Dedifferentiated amniotic fluid mesenchymal stem cell (primary cell): ENCODE measurements around the gene EEF1AKMT3.
"Not testable (repeated sequence)": the region's sequence is repeated elsewhere in the genome, so short reads cannot be mapped to it uniquely, and the experiment has no call there.

Experiments
- DNase-seq: peaks from one replicate; pipeline ENCODE4 v3.0.0-alpha.2; 2016; ENCODE audit errors: extremely low spot score

EEF1AKMT3 gene

DNA sequence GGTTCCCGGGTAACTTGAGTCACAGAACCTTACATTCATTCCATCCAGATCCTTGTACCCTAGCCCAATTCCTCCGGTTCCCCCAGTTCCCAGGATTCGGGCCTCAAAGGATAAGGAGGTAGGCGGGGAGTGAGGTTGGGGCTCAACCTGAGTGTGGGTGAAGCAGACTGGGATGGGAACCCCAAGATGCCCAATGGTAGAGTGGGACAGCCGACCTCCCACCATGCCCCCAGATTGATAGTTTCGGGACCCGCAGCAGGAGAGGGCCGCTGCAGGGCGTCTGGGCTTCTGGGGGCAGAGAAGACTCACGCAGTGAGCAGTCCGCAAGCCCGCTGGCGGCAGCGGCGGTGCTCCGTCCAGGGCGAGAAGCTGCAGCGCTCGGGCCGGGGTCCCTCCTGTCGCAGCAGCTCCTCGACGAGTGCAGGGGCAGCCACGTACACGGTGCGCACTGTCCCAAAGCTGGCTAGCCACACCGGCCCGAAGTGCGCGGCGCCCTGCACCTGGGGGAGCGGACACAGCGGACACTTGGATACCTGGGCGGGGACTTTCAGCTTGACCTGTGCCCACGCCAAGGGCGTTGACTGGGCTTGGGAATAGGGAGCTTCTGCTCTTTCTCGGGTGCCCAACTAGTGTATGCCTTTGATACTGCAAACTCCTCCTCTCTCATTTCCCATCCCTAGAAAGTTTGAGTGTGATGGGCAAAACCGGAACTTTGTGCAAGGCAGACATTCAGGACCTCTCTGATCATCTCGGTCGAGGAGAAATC, 6.5 kb upstream of the EEF1AKMT3 start:
- DNase-seq: no peak

DNA sequence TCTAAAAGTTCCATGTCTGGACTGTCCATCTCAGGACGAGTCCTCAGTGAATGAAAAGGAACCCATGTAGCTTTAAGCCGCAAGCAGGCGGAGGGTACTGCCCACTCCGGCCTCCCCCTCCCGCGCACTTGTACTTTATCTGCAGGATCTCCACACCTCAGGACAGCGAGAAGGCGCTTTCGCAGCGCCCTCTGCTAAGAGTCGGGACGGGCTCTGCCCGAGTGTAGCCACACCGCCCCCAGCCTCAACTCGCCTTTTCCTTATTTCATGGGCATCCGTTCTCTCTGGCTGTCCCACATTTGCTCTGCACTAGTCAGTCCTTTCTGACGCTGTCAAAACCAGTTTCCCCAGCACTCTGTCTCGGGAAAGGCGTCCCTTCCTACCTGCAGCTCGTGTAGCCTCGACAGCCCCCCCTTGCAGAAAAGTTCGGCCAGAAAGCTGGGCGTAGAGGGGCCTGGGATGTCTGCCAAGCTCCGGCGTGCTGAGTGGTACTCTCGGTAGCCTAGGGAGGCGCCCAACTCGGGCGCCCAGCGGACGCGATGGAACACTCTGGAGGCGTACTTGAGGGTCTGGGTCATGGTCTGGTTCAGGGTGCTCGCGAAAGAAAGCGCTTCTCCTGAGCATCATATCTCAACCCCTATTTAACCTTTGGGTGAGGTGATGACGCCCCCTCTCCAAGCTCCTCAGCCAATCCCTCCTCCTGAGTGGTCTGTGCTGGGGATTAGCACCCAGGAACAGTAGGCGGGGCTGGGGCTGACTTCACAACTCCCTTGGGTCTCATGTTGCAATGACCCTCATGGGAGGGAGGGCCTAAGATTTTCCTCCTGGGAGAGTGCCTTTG, 5.7 kb upstream of the EEF1AKMT3 start, which contains the start of gene CYP27B1:
Gene CYP27B1 (minus strand): TSS at position 615 of the 841 bp plus-strand sequence. CDS start 37 bp downstream, at position 578.
- no peak for DNase-seq

DNA sequence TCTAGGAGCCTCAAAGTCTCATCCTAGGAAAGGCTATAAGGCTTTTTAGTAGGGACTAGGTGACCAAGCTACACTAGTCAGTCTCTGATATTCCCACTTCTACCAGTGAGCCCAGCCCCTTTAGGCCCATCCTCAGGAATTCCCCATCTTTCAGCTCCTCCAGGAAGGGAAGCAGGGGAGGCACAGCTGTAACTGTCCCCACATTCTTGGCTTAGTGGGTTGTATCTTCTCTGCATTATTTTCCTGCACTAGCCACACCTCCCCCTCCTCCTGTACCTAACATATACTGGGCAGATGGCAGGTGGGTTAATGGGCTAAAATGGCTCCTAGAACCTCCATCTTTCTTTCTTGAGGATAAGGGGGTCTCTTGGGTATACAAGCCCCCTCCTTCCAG, 5.1 kb upstream of the EEF1AKMT3 start:
- no peak for DNase-seq

DNA sequence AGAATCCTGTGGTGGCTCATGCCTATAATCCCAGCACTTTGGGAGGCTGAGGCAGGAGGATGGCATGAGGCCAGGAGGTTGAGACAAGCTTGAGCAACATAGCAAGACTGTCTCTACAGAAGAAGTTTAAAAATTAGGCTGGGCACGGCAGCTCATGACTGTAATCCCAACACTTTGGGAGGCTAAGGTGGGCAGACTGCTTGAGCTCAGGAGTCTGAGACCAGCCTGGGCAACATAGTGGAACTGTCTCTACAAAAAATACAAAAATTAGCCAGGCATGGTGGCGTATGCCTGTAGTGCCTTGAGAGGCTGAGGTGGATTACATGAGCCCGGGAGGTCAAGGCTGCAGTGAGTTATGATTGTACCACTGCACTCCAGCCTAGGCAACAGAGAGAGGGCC, 4.5 kb upstream of the EEF1AKMT3 start:
- DNase-seq: no peak

DNA sequence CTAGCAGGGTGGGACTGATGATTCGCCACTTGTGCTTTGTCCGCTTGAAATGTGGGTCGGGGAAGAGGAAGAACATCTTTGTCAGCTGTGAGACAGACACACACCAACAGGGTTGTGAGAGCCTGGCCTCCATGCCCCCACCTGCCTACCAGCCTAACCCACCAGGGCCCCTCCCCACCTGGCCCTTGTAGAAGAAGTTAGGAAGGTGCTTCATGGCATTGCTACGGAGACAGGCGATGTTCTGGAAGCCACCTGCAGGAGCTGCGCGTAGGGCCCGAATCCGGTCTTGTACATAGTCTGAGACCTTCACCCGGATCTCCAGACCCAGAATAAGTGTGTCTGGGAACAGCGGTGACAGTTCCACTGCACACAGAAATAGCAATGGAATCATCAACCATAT, 2.8 kb upstream of the EEF1AKMT3 start:
- DNase-seq: no peak

DNA sequence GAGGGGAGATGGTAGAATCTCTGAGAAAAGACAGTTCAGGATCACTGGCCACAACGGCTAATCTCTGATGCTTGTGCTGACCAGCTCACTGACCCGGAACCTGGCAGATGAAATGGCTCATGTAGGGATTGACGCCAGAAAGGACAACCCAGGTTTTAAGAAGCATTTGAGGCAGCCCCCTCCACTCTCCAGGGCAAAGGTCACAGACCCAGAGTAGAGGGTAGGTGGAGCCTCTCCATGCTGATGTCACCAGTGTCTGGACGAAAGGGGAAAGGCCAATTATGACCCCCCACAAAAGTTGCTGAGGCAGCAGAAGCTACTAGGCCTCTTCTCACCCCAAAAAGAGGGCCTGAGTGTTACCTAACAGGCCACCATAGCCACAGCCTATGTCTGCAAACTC, 1.7 kb upstream of the EEF1AKMT3 start:
- DNase-seq: no peak

DNA sequence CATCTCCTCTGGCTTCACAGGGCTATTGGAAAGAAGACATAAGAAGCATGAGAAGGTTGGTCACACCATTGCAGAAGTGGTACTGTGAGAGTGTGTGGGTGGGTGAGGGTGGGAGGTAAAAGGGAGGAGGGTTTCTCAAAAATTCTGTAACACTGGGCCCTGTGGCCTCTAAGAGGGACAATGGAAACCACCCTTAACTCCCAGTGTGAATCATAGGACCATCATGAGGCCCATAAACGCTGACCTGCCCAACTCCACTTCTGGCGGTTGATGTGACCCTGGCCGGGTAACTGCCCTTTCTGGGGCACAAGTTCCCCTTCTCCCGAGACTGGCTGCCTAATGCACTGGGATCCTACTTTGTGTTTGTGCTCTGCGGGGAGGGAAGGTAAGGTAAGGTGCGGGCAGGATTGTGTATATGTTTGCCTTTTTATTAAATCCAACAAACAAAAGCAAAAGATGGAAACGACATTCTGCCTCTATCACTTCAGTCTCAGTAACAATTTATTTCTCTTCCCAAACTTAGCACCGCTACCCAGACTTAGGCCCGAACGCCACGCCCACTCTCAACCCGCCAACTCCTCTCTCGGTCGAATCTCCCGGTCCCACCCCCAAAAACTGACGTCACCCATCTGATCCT, 1.1 kb upstream of the EEF1AKMT3 start:
- peak; percentile 89 for DNase-seq

DNA sequence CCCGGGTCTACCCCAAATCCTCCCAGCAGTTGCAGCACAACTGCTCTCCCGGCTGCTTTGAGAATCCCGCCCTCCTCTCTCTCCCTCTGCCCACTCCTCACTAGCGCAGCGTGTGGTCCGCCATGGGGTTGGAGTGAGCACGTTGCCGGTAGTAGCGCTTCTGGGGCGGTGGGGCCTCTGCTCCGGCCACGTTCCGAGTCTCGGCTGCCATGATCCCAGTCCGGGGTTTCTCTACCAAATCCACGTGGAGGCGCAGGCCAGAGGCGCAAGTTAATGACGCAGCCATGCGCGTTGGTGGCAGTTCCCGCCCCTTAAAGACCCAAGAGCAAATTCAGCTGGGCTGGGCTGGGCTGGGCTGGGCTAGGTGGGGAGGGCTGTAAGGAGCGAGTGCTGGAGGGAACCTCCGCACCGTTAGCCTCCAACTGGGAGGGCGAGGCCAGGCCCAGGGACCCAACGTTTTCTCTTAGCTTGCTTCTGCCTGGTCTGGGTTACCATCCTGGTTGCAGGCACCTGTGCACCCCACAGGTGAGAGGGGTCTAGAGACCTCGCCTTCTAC, 463 bp upstream of the EEF1AKMT3 start, which contains the start of gene METTL1:
Gene METTL1 (minus strand): TSS at position 233 of the 556 bp plus-strand sequence. CDS start 22 bp downstream, at position 211.
- peak; percentile 96 for DNase-seq

DNA sequence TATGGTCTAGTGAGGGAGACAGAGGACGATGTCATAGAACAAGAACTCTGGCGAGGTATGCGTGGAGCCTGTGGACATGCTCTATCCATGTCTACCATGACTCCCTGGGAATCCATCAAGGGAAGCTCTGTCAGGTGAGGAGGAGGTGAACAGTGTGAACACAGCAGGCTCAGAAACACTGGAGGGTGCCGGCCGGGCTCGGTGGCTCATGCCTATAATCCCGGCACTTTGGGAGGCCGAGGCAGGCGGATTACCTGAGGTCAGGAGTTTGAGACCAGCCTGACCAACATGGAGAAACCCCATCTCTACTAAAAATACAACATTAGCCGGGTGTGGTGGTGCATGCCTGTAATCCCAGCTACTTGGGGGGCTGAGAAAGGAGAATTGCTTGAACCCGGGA, 2.2 kb downstream of the EEF1AKMT3 start:
- DNase-seq: not testable (repeated sequence)

DNA sequence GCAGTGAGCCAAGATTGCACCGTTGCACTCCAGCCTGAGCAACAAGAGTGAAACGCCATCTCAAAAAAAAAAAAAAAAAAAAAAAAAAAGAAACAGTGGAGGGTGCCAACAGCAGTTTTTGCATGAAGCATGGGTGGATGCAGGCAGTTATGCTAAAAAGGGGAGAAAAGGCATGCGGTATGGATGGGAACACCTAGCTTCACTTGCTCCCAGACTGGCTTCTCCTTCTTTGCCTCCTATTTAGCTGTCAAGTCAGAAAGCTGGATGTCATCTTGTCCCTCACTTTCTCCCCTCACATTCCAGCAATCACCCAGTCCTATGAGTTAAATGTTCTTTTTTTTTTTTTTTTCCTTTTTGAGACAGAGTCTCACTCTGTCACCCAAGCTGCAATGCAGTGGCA, 2.6 kb downstream of the EEF1AKMT3 start:
- no peak for DNase-seq

DNA sequence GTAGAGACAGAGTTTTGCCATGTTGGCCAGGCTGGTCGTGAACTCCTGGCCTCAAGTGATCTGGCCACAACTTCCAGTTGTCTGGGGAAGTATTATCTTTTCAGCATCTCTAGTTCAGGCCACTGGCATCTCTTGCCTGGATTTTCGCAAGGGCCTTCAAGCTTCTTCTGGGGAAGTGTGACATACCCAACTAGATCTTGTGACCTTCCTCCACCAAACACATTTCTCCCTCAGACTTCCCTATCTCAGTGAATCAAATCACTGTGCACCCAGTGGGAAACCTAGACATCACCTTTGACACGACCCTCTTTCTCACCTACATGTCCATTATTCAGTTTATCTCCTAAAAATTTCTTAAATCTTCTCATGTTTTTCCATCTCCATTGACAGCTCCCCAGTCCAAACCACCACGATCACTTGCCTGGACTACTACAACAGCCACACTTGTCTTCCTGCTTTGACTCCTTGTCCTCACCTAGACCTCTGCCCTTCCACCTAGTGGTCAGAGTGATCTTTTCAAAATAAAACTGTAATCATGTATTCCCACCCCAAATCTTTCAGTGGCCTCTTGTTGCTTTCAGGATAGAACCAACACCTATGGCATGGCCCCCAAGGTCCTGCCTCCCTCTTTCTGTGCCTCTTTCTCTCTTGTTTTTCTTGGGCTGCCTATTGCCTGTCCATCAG, 3.3 kb downstream of the EEF1AKMT3 start:
- no peak for DNase-seq

DNA sequence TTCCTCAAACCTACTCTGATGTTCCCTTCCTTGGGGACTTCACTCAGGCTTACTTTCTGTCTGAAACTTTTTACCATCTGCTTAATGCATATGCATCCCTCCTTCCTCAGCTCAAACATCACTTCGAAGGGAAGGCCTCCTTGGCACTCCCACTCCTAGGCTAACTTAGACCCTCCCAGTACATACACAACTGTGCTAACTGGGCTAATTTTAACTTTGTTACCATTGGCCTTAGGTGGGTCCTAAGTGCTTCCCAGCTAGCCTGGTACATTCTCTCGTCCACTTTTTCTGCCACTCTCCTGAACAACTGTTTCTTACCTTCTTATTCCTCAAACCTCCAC, 3.8 kb downstream of the EEF1AKMT3 start:
- no peak for DNase-seq

DNA sequence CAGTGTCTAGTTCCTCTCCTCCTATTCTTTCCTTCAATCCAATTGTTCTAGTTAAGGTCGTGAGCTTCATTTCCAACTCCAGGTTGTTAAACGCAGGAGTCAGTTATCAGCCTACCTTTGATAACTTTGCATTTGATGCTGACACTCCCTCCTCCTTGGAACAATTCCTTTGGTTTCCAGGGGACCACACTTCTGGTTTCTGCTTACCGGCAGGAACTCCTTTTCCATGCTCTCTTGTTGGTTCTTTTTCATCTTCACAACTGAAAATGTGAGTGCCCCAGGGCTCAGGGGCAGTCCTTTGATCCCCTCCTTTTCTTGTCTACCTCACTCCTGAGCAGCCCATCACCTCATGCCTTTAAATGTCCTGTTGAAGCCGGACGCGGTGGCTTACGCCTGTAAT, 5.0 kb downstream of the EEF1AKMT3 start:
- DNase-seq: no peak

DNA sequence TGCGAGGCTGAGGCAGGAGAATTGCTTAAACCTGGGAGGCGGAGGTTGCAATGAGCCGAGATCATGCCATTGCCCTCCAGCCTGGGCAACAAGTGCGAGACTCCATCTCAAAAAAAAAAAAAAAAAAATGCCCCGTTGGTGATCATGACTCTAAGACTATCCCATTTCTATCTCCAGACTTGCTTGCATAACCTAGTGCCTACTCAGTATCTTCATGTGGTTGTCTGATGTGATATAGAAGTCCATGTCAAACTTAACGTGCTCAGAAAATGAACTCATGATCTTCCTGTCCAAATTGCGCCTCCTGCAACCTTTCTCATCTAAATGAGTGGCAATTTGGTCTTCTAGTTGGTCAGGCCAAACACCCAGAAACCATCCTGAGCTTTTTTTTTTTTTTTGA, 5.5 kb downstream of the EEF1AKMT3 start:
- no peak for DNase-seq

DNA sequence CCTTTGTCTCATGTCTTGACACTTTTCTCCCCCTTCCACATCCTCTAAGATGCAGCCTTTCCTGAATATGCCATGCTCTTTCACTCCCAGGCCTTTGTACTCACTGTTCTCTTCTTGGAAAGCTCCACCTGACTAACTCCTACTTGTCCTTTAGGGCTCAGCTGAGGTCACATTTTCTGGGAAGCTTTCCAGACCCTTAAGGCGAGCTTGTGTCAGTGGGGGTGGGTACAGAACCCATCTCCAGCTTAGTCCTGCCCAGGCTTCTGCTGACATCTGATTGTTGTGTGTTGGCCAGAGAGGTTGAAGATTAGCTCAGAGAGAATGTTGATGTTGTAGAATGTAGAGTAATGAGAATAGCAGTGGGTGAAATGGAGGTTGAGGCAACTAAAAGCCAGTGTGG, 7.3 kb downstream of the EEF1AKMT3 start:
- DNase-seq: no peak

DNA sequence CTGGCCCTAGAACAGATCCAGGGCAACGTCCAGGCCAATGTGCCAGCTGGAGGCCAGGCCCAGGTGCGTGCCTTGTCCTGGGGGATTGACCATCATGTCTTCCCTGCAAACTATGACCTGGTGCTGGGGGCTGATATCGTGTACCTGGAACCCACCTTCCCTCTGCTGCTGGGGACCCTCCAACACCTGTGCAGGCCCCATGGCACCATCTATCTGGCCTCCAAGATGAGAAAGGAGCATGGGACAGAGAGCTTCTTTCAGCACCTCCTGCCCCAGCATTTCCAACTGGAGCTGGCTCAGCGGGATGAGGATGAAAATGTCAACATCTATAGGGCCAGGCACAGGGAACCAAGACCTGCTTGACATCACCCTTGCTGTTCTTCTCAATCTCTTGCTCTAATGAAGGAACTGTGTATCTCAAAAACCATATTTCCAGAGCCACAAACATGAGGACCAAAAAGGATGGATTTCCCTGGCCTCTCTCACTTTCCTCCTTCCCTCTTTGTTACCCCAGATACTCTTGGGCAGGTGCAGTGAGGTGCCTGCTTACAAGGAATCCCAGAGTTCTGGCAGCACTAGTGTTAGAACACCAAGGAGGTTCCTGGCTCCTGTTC, 8.0 kb downstream of the EEF1AKMT3 start:
- no peak for DNase-seq

DNA sequence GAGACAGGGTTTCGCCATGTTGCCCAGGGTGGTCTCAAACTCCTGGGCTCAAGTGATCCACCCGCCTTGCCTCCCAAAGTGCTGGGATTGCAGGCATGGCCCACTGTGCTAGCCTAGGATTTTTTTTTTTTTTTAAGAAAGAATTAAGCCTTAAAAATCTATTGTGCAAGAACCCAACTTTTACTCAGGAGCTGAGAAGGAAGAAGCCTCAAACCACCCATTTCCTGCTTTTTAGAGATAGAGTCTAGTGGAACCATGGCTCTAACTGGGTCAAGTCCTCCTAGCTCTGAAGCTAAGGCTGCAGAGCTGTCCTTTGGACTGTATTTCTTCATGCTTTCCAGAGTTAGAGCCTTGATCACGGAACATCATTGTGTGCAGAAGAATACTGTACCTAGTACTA, 8.8 kb downstream of the EEF1AKMT3 start:
- no peak for DNase-seq

DNA sequence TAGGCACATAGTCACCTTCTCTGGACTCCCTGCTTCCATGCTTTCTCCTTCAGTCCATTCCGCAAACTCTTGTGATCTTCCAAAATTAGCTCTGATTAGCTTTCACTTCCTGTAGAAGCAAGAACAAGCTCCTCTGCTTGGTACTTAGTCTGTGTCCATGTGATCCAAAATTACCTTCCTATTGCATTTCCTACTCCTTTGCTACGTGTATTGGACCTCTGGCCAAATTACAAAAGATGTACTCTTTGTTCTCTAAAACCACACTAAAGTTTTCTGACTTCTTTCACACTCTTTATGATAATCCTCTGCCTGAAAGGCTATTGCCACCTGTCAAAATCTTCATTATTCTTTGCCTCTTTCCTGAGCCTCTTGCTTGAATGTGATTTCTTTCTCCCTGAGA, 9.4 kb downstream of the EEF1AKMT3 start:
- no peak for DNase-seq

DNA sequence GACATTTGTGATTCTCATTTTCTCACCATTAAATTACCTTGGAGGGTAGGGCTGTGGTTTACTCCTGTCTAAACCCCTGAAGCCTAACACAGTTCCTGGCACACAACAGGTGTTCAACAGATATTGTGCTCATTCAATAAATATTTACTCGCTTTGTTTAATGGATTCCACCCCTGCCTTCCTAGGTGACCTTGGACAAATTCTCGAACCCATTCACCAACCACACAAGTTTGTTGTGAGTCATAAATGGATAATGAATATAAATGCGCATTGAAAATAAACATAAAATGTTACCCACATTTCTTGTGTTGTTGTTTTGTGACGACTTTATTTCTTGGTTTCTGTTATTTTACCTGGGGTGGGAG, 9.8 kb downstream of the EEF1AKMT3 start:
- no peak for DNase-seq

DNA sequence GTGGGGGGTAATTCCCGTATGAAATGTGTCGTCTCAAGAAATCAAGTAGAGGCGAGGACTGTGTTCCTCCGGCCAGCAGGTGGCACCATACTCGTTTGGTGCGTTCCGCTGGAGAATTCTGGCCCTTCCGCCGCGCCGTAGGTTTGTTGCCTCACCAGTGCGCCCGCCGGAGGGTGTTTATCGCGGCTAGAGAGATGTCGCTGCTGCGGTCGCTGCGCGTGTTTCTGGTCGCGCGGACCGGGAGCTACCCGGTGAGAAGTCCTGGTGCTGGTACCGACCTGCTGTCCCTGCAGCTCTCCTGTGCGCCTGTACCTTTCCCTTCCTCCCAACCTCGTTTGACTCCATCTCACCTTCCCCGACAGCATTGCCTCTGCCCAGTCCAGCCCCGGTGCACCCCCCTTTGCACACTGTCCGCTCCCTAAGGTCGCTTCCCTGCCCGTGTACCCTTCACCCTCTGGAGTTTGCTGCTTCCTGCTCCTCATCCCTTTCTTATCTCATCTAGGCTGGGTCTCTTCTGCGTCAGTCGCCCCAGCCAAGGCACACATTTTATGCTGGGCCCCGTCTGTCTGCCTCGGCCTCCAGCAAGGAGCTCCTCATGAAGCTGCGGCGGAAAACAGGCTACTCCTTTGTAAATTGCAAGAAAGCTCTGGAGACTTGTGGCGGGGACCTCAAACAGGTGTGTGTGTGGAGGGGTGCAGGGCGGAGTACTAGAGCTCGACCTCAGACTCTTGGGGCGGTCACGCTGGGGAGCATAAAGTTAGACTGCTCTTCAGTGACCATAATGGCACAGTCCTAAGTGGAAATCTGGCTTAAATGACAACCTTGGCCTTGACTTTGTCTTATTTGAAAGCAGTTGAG, 10.4 kb downstream of the EEF1AKMT3 start, which contains the start of gene TSFM:
Gene TSFM (plus strand): TSS at position 180 of the 858 bp plus-strand sequence. CDS start 15 bp downstream, at position 195.
- DNase-seq: peak; percentile 96
